HG03060 (cell line): ENCODE results near the gene CDY1.
"Not testable (repeated sequence)": the region's sequence is repeated elsewhere in the genome, so short reads cannot be mapped to it uniquely, and the experiment has no call there.

Experiments used
- ATAC-seq: cut with Tn5 transposase; IDR thresholded peaks from one replicate; pipeline ENCODE4 v1.9.1; 2021; ENCODE audit warnings: low read depth, moderate number of reproducible peaks; ENCODE audit not compliant: unreplicated experiment

CDY1 gene, protein sequence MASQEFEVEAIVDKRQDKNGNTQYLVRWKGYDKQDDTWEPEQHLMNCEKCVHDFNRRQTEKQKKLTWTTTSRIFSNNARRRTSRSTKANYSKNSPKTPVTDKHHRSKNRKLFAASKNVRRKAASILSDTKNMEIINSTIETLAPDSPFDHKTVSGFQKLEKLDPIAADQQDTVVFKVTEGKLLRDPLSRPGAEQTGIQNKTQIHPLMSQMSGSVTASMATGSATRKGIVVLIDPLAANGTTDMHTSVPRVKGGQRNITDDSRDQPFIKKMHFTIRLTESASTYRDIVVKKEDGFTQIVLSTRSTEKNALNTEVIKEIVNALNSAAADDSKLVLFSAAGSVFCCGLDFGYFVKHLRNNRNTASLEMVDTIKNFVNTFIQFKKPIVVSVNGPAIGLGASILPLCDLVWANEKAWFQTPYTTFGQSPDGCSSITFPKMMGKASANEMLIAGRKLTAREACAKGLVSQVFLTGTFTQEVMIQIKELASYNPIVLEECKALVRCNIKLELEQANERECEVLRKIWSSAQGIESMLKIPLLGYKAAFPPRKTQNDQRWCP

GRCh38 chrY:25621817-25622216, at the start of gene CDY1:
Gene CDY1, plus strand, starts transcription at chrY:25622117. Its CDS starts 326 bp downstream, at chrY:25622443.
- not testable (repeated sequence) for ATAC-seq

DNA sequence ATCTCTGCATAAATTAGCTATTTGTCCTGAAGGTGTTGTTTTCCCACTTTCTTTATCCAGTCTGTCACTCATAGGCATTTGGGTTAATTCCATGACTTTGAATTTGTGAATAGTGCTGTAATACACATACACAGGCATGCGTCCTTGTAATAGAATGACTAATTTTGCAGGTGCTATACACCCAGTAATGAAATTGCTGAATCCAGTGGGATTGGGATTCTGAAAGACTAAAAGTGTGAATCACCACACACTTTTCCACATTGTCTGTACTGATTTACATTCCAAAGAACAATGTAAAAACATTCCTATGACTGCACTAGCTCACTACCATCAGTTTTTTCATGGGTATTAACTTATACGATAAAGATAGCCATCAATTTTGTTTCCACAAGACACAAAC, 28.6 kb upstream of the CDY1 start:
- not testable (repeated sequence) for ATAC-seq

DNA sequence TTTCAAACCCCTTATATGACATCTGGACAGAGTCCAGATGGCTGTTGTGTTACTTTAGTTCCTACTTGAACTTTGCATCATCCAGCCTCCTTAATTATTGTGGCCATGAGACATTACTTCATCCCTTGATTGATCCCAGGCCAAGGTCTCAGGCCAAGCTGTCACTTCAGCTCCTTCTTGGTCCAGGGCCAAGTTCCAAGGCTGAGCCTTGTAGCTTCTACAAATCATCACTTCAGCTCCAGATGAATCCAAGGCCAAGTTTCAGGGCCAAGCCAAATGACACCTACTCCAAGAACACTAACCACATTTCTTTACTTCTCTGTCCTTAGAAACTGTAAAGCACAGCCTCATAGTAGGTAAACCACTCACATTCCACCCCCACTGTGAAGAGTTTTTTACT, 1.7 kb upstream of the CDY1 start:
- ATAC-seq = not testable (repeated sequence)

GRCh38 chrY:25626524-25626923, 4.6 kb downstream of the CDY1 start:
- ATAC-seq = not testable (repeated sequence)

DNA sequence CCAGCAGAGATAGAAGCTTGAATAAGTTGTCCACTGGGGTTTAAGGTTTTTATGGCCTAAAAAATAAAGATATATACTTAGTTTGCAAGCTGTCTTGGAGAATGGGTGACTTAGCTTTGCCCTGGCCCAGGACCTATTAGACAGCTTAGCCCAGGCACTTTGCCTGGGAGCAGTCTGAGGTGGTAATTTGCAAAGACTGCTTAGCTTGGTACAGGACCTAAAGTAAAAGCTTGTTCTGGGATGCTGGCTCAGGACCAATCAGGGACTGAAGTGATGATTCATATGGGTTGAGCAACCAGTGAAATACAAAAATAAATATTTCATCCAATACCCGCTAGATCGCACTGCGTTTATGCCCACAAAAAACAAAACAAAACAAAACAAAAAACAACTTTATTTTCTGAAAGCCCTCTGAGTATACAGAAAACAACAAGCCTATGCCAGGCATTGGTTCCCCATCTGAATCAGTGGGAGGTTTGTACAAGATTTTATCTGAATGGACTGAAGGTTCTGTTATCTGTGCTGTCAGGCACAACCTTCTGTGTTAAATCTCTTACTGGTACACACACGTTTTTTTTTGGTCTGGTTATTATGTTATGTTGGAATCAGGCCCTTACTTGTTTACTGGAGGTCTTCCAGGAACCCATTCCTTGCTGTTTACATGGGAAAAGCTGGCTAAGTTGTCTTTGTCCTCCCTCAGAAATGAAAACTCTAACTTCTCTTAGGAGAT, 8.6 kb downstream of the CDY1 start:
- ATAC-seq = not testable (repeated sequence)

- ATAC-seq = not testable (repeated sequence)
These were observed 17.9 kb downstream of the CDY1 start for GRCh38 chrY:25639852-25640251.

DNA sequence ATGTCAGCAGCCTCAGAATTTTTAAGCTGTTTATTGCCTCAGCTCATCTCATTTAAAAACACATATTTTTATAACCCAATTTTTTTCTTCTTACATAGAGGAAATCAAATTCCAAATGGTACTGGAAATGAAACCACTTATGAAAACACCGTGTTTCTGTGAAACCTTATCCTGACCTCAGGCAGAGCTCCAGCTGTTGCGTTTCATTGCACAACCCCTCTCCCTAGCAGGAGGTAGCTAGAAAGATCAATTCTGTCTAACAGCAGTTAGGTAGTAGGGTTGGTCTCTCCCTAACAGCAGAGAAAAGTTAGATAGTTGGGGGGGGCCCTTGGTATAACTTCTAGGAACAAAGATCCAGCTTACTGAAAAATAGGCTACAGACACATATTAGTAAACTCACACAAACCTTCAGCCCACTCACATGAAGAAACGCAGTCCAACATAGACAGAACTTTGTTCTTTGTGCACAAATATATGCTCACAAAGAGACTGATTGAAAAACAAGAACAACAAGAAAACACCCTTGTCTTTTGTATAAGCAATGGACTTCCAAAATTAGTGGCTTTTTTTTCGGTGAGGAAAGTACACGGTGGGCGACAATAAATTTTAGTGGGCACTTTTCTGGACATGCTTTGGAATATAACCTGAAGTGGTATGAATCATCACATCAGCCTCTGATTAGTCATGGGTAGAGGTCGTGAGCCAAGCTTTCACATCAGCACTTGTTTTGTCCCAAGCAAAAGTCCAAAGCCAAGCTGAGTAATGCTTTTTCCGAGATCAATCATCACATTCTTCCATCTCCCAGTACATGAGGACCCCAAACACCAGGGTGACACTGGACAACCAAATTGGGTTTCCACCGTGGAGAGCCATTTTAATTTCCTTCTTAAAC, 21.4 kb downstream of the CDY1 start:
- ATAC-seq = not testable (repeated sequence)
